Stimulated activated CD8-positive, alpha-beta memory T cell treated with anti-CD3 and anti-CD28 coated beads, Interleukin-4, amount 100 ng/mL, for 4 hours (primary cell): ENCODE results near the gene SCNN1G.
"Not testable (repeated sequence)": the region's sequence is repeated elsewhere in the genome, so short reads cannot be mapped to it uniquely, and the experiment has no call there.

Source experiments
- DNase-seq, 2 donors: peaks; one replicate each; pipeline ENCODE4 v3.0.0-alpha.2; 2020; ENCODE audit warnings: low read depth in 2 of 2, low spot score in 1 of 2

The SCNN1G gene

DNA sequence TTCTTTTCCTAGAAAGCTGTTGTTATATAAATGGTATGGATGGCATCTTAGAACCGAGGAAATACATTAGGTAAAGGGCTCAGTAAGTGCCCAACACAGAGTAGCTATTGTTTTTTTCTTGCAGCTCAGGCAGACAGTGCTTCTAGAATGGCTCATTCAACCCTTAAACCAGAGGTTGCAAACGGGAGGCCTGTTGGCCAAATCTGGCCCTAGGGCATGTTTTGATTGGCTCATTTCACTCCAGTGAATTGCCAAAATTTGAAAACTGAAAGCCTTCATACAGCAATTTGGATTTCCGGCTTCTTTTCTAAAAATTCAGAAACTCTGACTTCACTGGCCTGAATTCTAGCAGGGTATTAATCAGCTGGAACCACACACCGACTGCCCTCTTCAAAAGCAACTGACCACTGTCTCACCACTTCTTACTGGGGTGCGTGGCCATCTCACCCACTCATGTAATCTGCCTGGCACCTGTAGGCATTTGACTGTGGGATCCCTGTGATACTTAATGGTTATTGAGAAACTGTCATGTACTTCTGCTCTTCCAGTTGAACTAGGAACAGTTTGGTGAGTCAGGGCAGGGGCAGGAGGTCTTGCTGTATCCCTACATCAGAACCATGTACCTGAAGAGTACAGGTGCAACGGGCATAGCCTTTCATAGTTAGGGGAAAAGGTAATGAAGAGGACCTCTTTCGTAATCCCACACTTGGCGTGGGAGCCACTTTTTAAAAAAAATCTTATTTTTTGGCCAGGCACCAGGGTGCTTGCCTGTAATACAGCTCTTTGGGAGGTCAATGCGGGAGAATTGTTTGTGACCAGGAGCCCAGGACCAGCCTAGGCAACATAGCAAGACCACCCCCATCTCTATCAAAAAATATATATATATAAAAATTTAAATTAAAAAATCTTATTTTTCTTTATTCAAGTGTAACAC lies 66.0 kb downstream of the SCNN1G start:
- no peak for DNase-seq

DNA sequence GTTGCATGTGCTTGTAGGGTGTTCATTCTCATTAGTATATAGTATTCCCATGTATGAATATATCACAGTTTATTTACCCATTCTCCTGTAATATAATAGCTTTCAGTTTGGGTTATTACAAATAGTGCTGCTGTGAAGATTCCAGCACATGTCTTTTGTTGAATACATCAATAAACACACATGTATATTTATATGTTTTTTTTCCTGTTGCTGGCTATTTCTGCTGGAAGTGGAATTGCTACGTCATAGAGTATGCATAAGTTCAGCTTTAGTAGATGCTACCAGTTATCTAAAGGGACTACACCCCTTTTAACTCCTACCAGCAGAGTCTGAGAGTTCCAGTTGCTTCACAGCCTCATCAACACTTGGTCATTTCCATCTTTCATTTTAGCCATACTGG lies 67.3 kb downstream of the SCNN1G start:
- DNase-seq: no peak

DNA sequence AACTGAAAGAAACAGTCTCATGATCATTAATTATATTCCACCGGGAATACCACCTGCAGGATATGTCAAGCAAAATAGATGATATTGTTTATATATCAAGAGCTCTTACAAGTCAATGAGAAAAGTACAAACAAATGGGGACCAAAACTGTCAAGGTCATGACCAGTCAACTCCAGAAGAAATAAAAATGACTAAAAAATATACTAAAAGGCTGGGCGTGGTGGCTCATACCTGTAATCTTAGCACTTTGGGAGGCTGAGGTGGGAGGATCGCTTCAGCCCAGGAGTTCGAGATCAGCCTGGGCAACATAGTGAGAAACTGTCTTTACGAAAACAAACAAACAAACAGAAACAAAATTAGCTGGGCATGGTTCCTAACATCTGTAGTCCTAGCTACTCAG lies 69.8 kb downstream of the SCNN1G start:
- no peak for DNase-seq

DNA sequence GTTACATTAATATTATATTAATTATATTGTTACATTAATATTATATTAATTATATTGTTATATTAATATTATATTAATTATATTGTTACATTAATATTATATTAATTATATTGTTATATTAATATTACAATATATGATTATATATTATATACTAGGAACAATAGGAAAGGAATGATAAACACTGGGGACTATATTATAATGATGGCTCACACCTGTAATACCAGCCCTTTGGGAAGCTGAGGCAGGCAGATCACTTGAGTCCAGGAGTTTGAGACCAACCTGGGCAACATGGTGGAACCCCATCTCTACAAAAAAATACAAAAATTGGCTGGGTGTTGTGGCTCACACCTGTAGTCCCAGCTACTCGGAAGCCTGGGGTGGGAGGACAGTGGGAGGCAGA lies 71.1 kb downstream of the SCNN1G start:
- DNase-seq: not testable (repeated sequence)

DNA sequence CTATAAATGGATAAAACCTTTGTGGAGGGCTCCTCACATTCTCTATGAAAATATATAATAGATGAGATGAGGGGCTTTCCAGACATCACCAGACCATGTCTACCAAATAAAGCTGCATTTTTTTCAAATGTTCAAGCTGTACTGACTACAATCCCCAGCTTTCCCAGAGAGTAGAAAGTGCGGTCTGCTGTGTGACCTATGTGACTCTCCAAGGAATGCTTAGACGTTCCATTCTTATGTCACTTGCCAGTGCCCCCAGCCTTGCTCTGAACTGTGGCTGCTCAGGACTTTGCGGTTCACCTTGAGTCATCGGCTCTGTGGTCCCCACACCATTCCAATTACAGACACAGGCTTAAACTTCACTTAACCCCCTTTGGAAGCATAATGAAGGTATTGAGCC lies 71.8 kb downstream of the SCNN1G start:
- DNase-seq: no peak

DNA sequence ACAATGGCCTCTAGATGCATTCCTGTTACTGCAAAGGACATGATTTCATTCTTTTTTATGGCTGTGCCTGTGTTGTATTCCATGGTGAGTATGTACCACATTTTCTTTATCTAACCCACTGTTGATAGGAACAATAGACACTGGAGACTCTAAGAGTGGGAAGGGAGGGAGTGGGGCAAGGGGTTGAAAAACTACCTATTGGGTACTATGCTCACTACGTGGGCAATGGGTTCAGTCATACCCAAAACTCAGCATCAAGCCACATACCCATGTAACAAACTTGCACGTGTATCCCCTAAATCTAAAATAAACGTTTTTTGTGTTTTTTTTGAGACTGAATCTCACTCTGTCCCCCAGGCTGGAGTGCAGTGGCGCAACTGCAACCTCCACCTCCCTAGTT lies 72.5 kb downstream of the SCNN1G start:
- no peak for DNase-seq

DNA sequence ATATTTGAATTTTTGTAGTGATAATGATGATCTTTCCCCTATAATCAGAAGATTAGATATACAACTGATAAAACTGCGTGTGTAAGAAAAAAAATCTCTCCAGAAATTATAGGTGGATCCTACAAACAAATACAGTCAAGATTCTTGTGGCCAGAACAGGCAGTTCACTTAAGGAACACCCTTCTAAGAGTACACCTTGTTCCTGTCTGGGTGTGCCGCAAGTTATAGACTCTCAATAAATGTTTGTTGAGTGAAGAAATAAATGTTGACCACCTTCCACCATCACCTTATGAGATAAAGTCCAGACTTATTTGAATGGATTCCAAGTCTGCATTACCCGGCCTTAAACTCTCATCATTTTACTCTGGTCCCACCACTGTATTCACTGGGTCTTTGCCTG lies 73.9 kb downstream of the SCNN1G start:
- DNase-seq: no peak

DNA sequence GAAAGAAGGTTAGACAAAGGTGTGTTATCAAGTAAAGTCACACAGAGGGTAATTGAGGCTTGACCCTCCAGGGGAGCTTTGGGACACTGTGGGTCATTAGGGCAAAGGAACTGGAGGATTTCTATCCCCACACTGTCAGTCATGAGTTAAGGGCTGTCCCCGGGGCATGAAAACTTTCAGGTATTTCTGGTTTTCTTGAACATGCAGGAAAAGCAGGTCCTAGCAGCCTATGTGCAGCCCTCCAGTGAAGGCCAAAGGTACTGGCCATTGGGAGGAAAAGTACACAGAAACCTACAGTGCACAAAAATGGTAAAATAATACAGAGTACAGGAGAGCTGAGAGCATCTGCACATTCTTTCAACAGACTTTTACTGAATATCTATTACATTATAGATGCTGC lies 75.1 kb downstream of the SCNN1G start:
- no peak for DNase-seq

DNA sequence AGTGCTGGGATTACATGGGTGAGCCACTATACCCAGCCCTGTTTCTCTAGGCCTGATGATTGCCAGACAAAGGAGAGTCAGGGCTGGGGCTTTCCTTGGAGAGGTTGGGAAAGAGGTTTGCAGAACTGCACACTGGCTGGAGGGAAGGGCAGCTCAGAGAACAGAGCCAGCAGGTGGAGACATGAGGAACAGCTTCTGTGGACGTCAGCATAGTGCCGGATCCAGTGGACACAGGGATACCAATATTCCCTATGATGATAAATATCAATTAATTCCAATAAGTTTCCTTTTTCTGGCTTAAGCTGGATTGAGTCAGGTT lies 76.3 kb downstream of the SCNN1G start:
- DNase-seq: no peak
